Hematopoietic multipotent progenitor cell treated with erythropoietin and hydrocortisone succinate and interleukin-3 and kit ligand, for 4 days (in vitro differentiated cells): ENCODE measurements around the gene MSI2.

ENCODE experiments used
- DNase-seq: peaks from one replicate; pipeline ENCODE4 v3.0.0-alpha.2; 2015

Gene MSI2

GRCh38 chr17:57247261-57247660 lies 9.1 kb upstream of the MSI2 start:
- DNase-seq = no peak

GRCh38 chr17:57247913-57248312 lies 8.4 kb upstream of the MSI2 start:
- DNase-seq = no peak

GRCh38 chr17:57249520-57249919 lies 6.8 kb upstream of the MSI2 start:
- DNase-seq = no peak

- no peak for DNase-seq
Measured at GRCh38 chr17:57251211-57251787, 5.0 kb upstream of the MSI2 start.

GRCh38 chr17:57253362-57254065 lies 2.8 kb upstream of the MSI2 start:
- DNase-seq = no peak

GRCh38 chr17:57255182-57255775 lies 1.0 kb upstream of the MSI2 start:
- DNase-seq = no peak

- peak; percentile 62 for DNase-seq
Measured at GRCh38 chr17:57256708-57257112, 387 bp downstream of the MSI2 start.

GRCh38 chr17:57257195-57257894 lies 1.0 kb downstream of the MSI2 start:
- DNase-seq = peak; percentile 75

- peak; percentile 62 for DNase-seq
Measured at GRCh38 chr17:57257895-57258851, 1.9 kb downstream of the MSI2 start.

GRCh38 chr17:57259306-57259705 lies 3.0 kb downstream of the MSI2 start:
- no peak for DNase-seq

- DNase-seq = no peak
Measured at GRCh38 chr17:57259817-57260216, 3.5 kb downstream of the MSI2 start.

- DNase-seq = no peak
Measured at GRCh38 chr17:57260325-57261083, 4.2 kb downstream of the MSI2 start.

- no peak for DNase-seq
Measured at GRCh38 chr17:57261084-57261461, 4.8 kb downstream of the MSI2 start.

- no peak for DNase-seq
Measured at GRCh38 chr17:57262557-57262956, 6.2 kb downstream of the MSI2 start.

- DNase-seq = no peak
Measured at GRCh38 chr17:57264250-57264649, 7.9 kb downstream of the MSI2 start.

GRCh38 chr17:57264776-57265175 lies 8.5 kb downstream of the MSI2 start:
- DNase-seq = no peak

- no peak for DNase-seq
Measured at GRCh38 chr17:57266902-57267311, 10.6 kb downstream of the MSI2 start.

- no peak for DNase-seq
Measured at GRCh38 chr17:57268181-57268580, 11.9 kb downstream of the MSI2 start.

- no peak for DNase-seq
Measured at GRCh38 chr17:57269052-57269451, 12.7 kb downstream of the MSI2 start.

- no peak for DNase-seq
Measured at GRCh38 chr17:57269598-57270255, 13.4 kb downstream of the MSI2 start.

- no peak for DNase-seq
Measured at GRCh38 chr17:57270801-57271245, 14.5 kb downstream of the MSI2 start.
